MCF 10A (cell line): Measurements from ENCODE around the gene YBX3. TPM values are rescaled to one million over a fixed set of nuclear protein-coding genes. Genes with fewer than 3 reads are reported as not detected.

ENCODE experiments used
- BruUV-seq: library from RNA; stranded (reverse); fragments of 400-500 nt; replicated peaks from 2 replicates; lab custom pipeline; 2021; lab: Mats Ljungman, UMichigan
- CTCF ChIA-PET: fragments of 300-600 bp; sonication (Branson Sonifier 250); formaldehyde crosslinking; extraction: SDS; loops from one replicate; lab custom pipeline; 2021; ENCODE audit warnings: antibody characterized with exemption, inconsistent platforms; lab: Yijun Ruan, JAX
- POLR2A ChIA-PET: fragments of 300-600, 350-650 bp; sonication (Branson Sonifier 250); formaldehyde crosslinking; extraction: SDS; loops from one replicate; lab custom pipeline; 2020; ENCODE audit warnings: antibody characterized with exemption, inconsistent platforms; lab: Yijun Ruan, JAX
- DNase-seq: peaks from one replicate; pipeline ENCODE4 v3.0.0-alpha.2; 2018; ENCODE audit not compliant: unreplicated experiment
- H3K27ac Mint-ChIP-seq: one replicate; pipeline ENCODE4 v1.8.0; 2022; ENCODE audit warnings: mild to moderate bottlenecking, low read depth, mixed read lengths; ENCODE audit not compliant: unreplicated experiment
- H3K27me3 Mint-ChIP-seq: one replicate; pipeline ENCODE4 v1.8.0; 2022; ENCODE audit warnings: mixed read lengths; ENCODE audit not compliant: insufficient read depth, unreplicated experiment
- H3K36me3 Mint-ChIP-seq: one replicate; pipeline ENCODE4 v1.8.0; 2022; ENCODE audit warnings: mild to moderate bottlenecking, moderate library complexity, mixed read lengths; ENCODE audit not compliant: insufficient read depth, unreplicated experiment
- H3K4me1 Mint-ChIP-seq: one replicate; pipeline ENCODE4 v1.8.0; 2022; ENCODE audit warnings: mixed read lengths; ENCODE audit not compliant: insufficient read depth, unreplicated experiment
- H3K4me3 Mint-ChIP-seq: one replicate; pipeline ENCODE4 v1.8.0; 2022; ENCODE audit warnings: mild to moderate bottlenecking, moderate library complexity, mixed read lengths; ENCODE audit not compliant: unreplicated experiment
- H3K9me3 Mint-ChIP-seq: one replicate; pipeline ENCODE4 v1.8.0; 2022; ENCODE audit warnings: mixed read lengths; ENCODE audit not compliant: unreplicated experiment
- CTCF ChIP-seq: fragments of 200-600 bp; IDR thresholded peaks from one replicate; pipeline ENCODE4 v1.8.0; 2022; ENCODE audit warnings: antibody characterized with exemption, mild to moderate bottlenecking; ENCODE audit not compliant: unreplicated experiment
- intact Hi-C: fragments of 100-400 bp; cut with micrococcal nuclease; formaldehyde crosslinking; loops from 2 replicates; pipeline ENCODE4 v1.14.1; 2022
- total RNA-seq: library from RNA; stranded (reverse); gene quantifications from 2 replicates; pipeline ENCODE4 v1.2.3, GENCODE V29; 2022

Gene YBX3
- total RNA-seq, 1 experiment from 2014 or later, result 577 TPM

- H3K9me3 Mint-ChIP-seq, result no peaks in the 10 kb centered on the region
- H3K4me1 Mint-ChIP-seq, result peaks cover 46% of the 10 kb centered on the region
- peak; percentile 55 for DNase-seq
- no TSS peak for BruUV-seq
- TF ChIP-seq CTCF, result no peak
- CTCF ChIA-PET, result interaction anchor here (0.7 to 4.3 kb wide), 6 partner anchors 29 to 932 kb away, joined by 3 to 42 read pairs (median 3); partner anchors contain the start of gene ETV6
- POLR2A ChIA-PET, result interaction anchor here (0.6 to 10.2 kb wide), 15 partner anchors 11 to 1028 kb away, joined by 3 to 192 read pairs (median 4); partner anchors contain the start of genes GABARAPL1, MAGOHB and SMIM10L1
- no peaks in the 10 kb centered on the region for H3K27me3 Mint-ChIP-seq
- intact Hi-C loops, result loop anchor here (5.0 kb wide), 1 partner anchor 506 kb away; the partner anchor contains the start of gene GABARAPL1
- H3K4me3 Mint-ChIP-seq, result peak overlapping the region; percentile 99
- peak overlapping the region; percentile 98 for H3K27ac Mint-ChIP-seq
- H3K36me3 Mint-ChIP-seq, result peaks cover 71% of the 10 kb centered on the region
Measured at GRCh38 chr12:10718279-10718821, 4.8 kb downstream of the YBX3 start.

- peaks cover 78% of the 10 kb centered on the region for H3K36me3 Mint-ChIP-seq
- H3K4me3 Mint-ChIP-seq, result peak overlapping the region; percentile 99
- DNase-seq, result peak; percentile 86
- peaks cover 46% of the 10 kb centered on the region for H3K4me1 Mint-ChIP-seq
- ChIA-PET CTCF (interaction anchor here (0.6 to 4.3 kb wide), 5 partner anchors 9 to 932 kb away, joined by 3 to 42 read pairs (median 3); partner anchors contain the start of gene ETV6), POLR2A (interaction anchor here (0.6 to 10.2 kb wide), 15 partner anchors 9 to 2000 kb away, joined by 3 to 192 read pairs (median 5); partner anchors contain the start of genes CDKN1B, GABARAPL1, LRP6 and MAGOHB)
- H3K27ac Mint-ChIP-seq, result peak overlapping the region; percentile 98
- intact Hi-C loops, result loop anchor here (5.0 kb wide), 1 partner anchor 505 kb away; the partner anchor contains the start of gene GABARAPL1
- H3K27me3 Mint-ChIP-seq, result no peaks in the 10 kb centered on the region
- TF ChIP-seq CTCF, result no peak
- no TSS peak for BruUV-seq
- no peaks in the 10 kb centered on the region for H3K9me3 Mint-ChIP-seq
Measured at GRCh38 chr12:10717410-10717809, 5.7 kb downstream of the YBX3 start.

DNA sequence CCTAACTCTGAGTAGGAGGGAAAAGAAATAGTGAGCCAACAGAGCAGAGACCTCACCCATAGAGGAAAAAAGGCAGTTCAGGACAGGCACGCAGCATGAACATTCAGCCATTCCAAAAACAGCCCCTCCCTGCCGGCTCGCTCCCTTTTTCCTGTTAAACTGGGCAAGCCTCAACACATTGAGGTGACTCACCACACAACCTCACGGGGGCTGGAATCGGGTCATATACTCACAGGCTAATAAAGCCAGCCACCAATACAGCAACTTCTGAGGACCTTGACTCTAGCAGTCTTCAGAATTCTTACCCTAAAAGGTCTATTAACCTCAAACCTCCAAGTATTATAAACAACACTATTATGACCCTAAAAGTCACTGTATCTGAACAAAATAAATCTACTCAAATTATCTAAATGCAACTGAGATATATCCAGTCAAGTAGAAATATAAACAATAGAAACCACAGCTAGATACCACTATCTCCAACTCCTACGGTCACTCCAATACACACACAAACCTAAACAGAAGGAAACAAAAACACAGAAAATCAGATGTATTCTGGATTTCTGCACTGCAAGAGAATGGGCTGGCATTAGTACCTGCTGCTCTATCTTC, 6.3 kb downstream of the YBX3 start:
- no peak for TF ChIP-seq CTCF
- Mint-ChIP-seq H3K4me3 (peak overlapping the region; percentile 99), H3K36me3 (peaks cover 78% of the 10 kb centered on the region), H3K27me3 (no peaks in the 10 kb centered on the region), H3K4me1 (peaks cover 46% of the 10 kb centered on the region), H3K9me3 (no peaks in the 10 kb centered on the region), H3K27ac (peak overlapping the region; percentile 98)
- ChIA-PET CTCF (interaction anchor here (0.6 to 4.3 kb wide), 5 partner anchors 9 to 1842 kb away, joined by 3 to 42 read pairs (median 3); no protein-coding TSS in a partner anchor), POLR2A (interaction anchor here (0.7 to 10.2 kb wide), 12 partner anchors 9 to 1550 kb away, joined by 3 to 192 read pairs (median 5); partner anchors contain the start of genes GABARAPL1, LRP6, MAGOHB and SMIM10L1)
- BruUV-seq, result TSS peak; percentile 91
- intact Hi-C loops, result loop anchor here (1.0 to 5.0 kb wide), 2 partner anchors 33 to 505 kb away; partner anchors contain the start of gene GABARAPL1
- DNase-seq, result peak; percentile 97
